Ovary (tissue), 9 donors: Measurements from ENCODE around the gene ANK2. TPM values are rescaled to one million over a fixed set of nuclear protein-coding genes. Genes with fewer than 3 reads are reported as not detected.

ENCODE experiments used
- DNase-seq, 5 donors: peaks; one replicate each; pipeline ENCODE4 v3.0.0-alpha.2; 2019 to 2020
- H3K27ac ChIP-seq, 2 donors: fragments of 200-600 bp; one replicate each; pipeline versions ENCODE4 v1.5.1 to v1.8.0; 2019 to 2022
- H3K27me3 ChIP-seq: fragments of 200-600 bp; one replicate; pipeline ENCODE4 v1.8.0; 2022
- H3K36me3 ChIP-seq: fragments of 200-600 bp; sonication (generic); one replicate; pipeline ENCODE4 v1.5.1; 2019
- H3K4me1 ChIP-seq: one replicate; pipeline ENCODE4 v1.8.1; 2013; ENCODE audit warnings: mild to moderate bottlenecking, moderate library complexity; ENCODE audit not compliant: insufficient read depth
- H3K4me3 ChIP-seq: fragments of 200-600 bp; sonication (generic); one replicate; pipeline ENCODE4 v1.5.1; 2017
- H3K9me3 ChIP-seq, 2 donors: fragments of 200-600 bp in 1 of 2; sonication (generic) in 1 of 2; one replicate each; pipeline versions ENCODE4 v1.5.1 to v1.8.1; 2013 to 2019; ENCODE audit warnings: mild to moderate bottlenecking in 1 of 2, moderate library complexity in 1 of 2
- EP300 ChIP-seq: sonication (generic); formaldehyde crosslinking; IDR thresholded peaks from one replicate; pipeline ENCODE4 v1.6.1; 2017; ENCODE audit warnings: antibody characterized with exemption
- POLR2A ChIP-seq: fragments of 450-650 bp; IDR thresholded peaks from one replicate; pipeline ENCODE4 v1.6.1; 2017; ENCODE audit warnings: antibody characterized with exemption, mild to moderate bottlenecking, moderate library complexity
- WGBS, 3 donors: extraction: QIAGEN DNeasy Blood & Tissue Kit in 1 of 3; methylation state at CpG; one replicate each; pipeline versions ENCODE4 v1.1.5 to v1.1.7; 2013 to 2017; 5-methylcytosine and 5-hydroxymethylcytosine counted together
- intact Hi-C, 4 donors: fragments of 100-400 bp; cut with DNase I; formaldehyde crosslinking; loops; one replicate each; pipeline versions ENCODE4 v1.11.0 to v1.15.1; 2022 to 2023
- polyA plus RNA-seq, 2 donors: library from polyadenylated mRNA; stranded (reverse); fragments of 200-250 nt in 1 of 2; fragments of 350-450 nt in 1 of 2; fragmentation: Illumina TruSeq in 1 of 2; extraction: RNeasy Lipid Tissue Mini Kit (QIAGEN cat#74804) in 1 of 2; gene quantifications; one replicate each; pipeline ENCODE4 v1.2.3, GENCODE V29; 2013 to 2014
- total RNA-seq, 7 donors: library from RNA; depleted of rRNA in 2 of 7; stranded (reverse); fragments of >200 nt in 2 of 7; fragmentation: NEBNext Ultra II Directional in 3 of 7; extraction: Animal tissue kit (Norgen Biotek cat#: 25700) in 3 of 7; gene quantifications; one replicate each; pipeline versions ENCODE4 v1.1.0 to v1.2.4, GENCODE V29; 2016 to 2023
- TF ChIP-seq, protein P1 (sequence below), 3 donors: fragments of 450-650 bp in 2 of 3; fragments of 200-600 bp in 1 of 3; IDR thresholded peaks; one replicate each; pipeline versions ENCODE4 v1.5.1 to v1.8.0; 2016 to 2022; ENCODE audit warnings: antibody characterized with exemption in 3 of 3, mild to moderate bottlenecking in 1 of 3
- donor health status: DM: no; HTN: no; CAD: no; lungs with moderate emphysema.
- donor health status: DM: no; HTN: no; CAD: no.
- donor health status: Bipolar disorder and iron deficiency.
- donor health status: DM: yes; HTN: yes; CAD: no.
- donor health status: DM: no; HTN: no; CAD: no.
- donor health status: DM: yes; HTN: yes; CAD: no.

Gene ANK2
- total and polyA plus RNA-seq, 9 donors, result 26.4 to 120 (median 66.9) TPM

DNA sequence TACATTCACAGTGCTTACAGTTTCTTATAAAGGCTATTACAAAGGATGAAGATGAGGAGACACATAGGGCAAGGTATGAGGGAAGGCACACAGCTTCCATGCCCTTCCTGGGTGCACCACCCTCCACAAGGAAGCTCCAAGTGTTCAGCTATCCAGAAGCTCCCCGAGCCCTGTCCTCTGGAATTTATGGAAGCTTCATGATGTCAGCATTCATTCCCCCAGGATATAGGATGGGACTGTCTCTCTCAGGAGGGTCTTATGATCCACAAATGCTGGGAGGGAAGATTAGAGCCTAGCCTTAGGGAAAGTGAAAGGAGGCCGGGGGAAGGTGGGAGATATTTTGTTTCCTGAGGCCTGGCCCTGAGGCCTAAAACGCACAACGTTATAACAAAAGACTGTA, 236.0 kb downstream of the ANK2 start:
- no peak for DNase-seq
- no peak overlapping the region for H3K4me3 ChIP-seq

DNA sequence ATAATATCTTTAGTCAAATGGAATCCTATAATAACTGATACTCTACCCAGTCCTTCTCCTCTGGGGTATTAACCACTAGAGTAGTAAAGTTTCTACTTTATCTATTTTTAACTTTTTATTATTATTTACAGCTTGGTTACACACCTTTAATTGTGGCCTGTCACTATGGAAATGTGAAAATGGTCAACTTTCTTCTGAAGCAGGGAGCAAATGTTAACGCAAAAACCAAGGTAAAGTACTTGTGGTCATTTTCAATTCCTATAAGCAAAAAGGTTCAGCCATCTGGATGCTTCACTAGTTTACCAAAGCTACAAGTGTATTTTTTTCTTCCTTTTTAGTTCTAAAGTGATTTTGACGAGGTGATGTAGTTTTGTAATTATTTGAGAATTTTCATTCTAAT, 238.8 kb downstream of the ANK2 start:
- intact Hi-C loops, result no loop called here
- 92 to 95% (median 95%) methylated on average over 2 of the region's 2 CpGs for WGBS, 3 donors

More for the DNA sequence above, 236.0 kb downstream of the ANK2 start:
- Histone ChIP-seq H3K9me3 (no peaks in the 10 kb centered on the region), H3K36me3 (no peaks in the 10 kb centered on the region), H3K27me3 (no peaks in the 10 kb centered on the region), H3K4me1 (no peaks in the 10 kb centered on the region), H3K27ac (no peak overlapping the region)
- intact Hi-C loops, result no loop called here
- TF ChIP-seq, protein P1, sequence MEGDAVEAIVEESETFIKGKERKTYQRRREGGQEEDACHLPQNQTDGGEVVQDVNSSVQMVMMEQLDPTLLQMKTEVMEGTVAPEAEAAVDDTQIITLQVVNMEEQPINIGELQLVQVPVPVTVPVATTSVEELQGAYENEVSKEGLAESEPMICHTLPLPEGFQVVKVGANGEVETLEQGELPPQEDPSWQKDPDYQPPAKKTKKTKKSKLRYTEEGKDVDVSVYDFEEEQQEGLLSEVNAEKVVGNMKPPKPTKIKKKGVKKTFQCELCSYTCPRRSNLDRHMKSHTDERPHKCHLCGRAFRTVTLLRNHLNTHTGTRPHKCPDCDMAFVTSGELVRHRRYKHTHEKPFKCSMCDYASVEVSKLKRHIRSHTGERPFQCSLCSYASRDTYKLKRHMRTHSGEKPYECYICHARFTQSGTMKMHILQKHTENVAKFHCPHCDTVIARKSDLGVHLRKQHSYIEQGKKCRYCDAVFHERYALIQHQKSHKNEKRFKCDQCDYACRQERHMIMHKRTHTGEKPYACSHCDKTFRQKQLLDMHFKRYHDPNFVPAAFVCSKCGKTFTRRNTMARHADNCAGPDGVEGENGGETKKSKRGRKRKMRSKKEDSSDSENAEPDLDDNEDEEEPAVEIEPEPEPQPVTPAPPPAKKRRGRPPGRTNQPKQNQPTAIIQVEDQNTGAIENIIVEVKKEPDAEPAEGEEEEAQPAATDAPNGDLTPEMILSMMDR (IDR thresholded peaks at IDR 0.05), result no peak
- TF ChIP-seq POLR2A (no peak), EP300 (no peak)
- 80 to 89% (median 86%) methylated on average over 4 of the region's 4 CpGs for WGBS, 3 donors

DNA sequence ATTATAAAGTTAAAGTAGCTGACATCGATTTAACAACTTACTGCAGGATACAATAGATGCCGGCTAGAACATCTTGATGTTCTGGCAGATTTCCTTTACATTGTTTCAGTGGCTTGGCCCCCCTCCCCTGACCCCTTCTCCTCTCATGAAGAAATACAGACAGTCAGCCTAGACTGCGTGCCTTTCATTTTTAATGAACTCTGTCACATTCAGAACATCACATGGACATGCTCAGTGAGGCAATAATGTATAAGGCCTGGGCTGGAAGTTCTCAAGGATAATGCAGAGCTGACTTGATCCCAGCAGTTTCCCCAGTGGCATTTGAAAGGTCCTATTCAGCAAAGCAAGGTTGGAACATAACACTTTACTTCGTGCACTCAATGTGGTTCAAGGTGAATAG, 239.2 kb downstream of the ANK2 start:
- no peaks in the 10 kb centered on the region for H3K36me3 ChIP-seq
- 86 to 95% (median 94%) methylated on average over 4 of the region's 4 CpGs for WGBS, 3 donors
- no peak for TF ChIP-seq POLR2A
- TF ChIP-seq, protein P1 (IDR thresholded peaks at IDR 0.05), result no peak
- TF ChIP-seq EP300, result no peak
- no peak for DNase-seq
- H3K27ac ChIP-seq, result no peak overlapping the region
- intact Hi-C loops, result no loop called here
- H3K4me3 ChIP-seq, result no peak overlapping the region
- no peaks in the 10 kb centered on the region for H3K9me3 ChIP-seq
- peaks cover 5% of the 10 kb centered on the region for H3K4me1 ChIP-seq
- H3K27me3 ChIP-seq, result no peaks in the 10 kb centered on the region

More for the DNA sequence above, 238.8 kb downstream of the ANK2 start:
- Histone ChIP-seq H3K9me3 (no peaks in the 10 kb centered on the region), H3K4me3 (no peak overlapping the region), H3K27ac (no peak overlapping the region), H3K36me3 (no peaks in the 10 kb centered on the region), H3K27me3 (no peaks in the 10 kb centered on the region), H3K4me1 (peaks cover 5% of the 10 kb centered on the region)
- TF ChIP-seq POLR2A (no peak), EP300 (no peak)
- TF ChIP-seq, protein P1 (IDR thresholded peaks at IDR 0.05), result no peak
- DNase-seq, result no peak

DNA sequence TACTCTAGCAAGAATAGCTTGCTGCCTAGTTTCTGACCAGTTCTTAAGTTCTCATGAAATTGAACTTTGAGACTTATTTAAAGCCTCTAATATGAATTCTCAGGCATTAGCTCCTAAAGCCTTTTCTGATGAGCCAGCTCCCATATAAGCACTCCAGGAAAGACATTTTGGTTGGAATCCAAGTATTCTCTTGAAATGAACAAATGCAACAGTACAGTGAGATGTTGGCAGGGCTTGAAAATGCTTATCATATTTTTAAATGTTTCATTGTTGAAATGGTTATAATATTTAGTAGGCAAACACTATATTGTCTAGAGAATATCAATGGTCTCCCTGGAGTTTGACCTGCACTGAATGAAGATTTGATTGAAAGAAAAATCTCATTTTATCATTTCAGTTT, 240.3 kb downstream of the ANK2 start:
- intact Hi-C loops, result no loop called here
- Histone ChIP-seq H3K4me3 (no peak overlapping the region), H3K4me1 (peaks cover 5% of the 10 kb centered on the region), H3K27me3 (no peaks in the 10 kb centered on the region), H3K9me3 (no peaks in the 10 kb centered on the region), H3K27ac (no peak overlapping the region), H3K36me3 (no peaks in the 10 kb centered on the region)
- TF ChIP-seq, protein P1 (IDR thresholded peaks at IDR 0.05), result no peak
- TF ChIP-seq EP300, result no peak
- no peak for TF ChIP-seq POLR2A
- DNase-seq, result no peak
